ENCODE data around the gene TMEFF2. TPM values are rescaled to one million over a fixed set of nuclear protein-coding genes. Genes with fewer than 3 reads are reported as not detected.

TMEFF2 gene
- total and polyA plus RNA-seq, 2 experiments from 2014 or later = 1.7 to 2.2 TPM

GRCh38 chr2:192017844-192018243 lies 176.9 kb downstream of the TMEFF2 start (continued):
- no peak for TF ChIP-seq CREB1 (CRISPR knock-in tag; IDR thresholded peaks at IDR 0.05; ENCODE audit: low read depth)
- no peak for TF ChIP-seq REST (IDR thresholded peaks at IDR 0.05; ENCODE audit: unreplicated experiment)
- TF ChIP-seq EZH2 (IDR thresholded peaks at IDR 0.05; ENCODE audit: low read depth, unreplicated experiment) = no peak
- TF ChIP-seq POLR2AphosphoS5 (IDR thresholded peaks at IDR 0.05; ENCODE audit: low read depth) = no peak
- TF ChIP-seq CTCF (conservative IDR thresholded peaks at IDR 0.05; ENCODE audit: low read depth in 2 of 2) = no peak
- no peak for TF ChIP-seq JUNB (IDR thresholded peaks at IDR 0.05; ENCODE audit: unreplicated experiment)
- TF ChIP-seq EZH2phosphoT487 (IDR thresholded peaks at IDR 0.05; ENCODE audit: unreplicated experiment) = no peak
- no peak for TF ChIP-seq ETS1 (IDR thresholded peaks at IDR 0.05)
- TF ChIP-seq ZNF331 (CRISPR knock-in tag; IDR thresholded peaks at IDR 0.05; ENCODE audit: low read depth) = no peak

GRCh38 chr2:192016265-192016664 lies 178.5 kb downstream of the TMEFF2 start:
- Mint-ChIP-seq H3K27ac (no peak overlapping the region), H3K9me3 (no peaks in the 10 kb centered on the region), H3K4me3 (no peak overlapping the region), H3K4me1 (peaks cover 36% of the 10 kb centered on the region), H3K36me3 (ENCODE audit: low read depth) (no peaks in the 10 kb centered on the region), H3K27me3 (ENCODE audit: insufficient read depth, low read depth, poor library complexity) (no peaks in the 10 kb centered on the region)
- Histone ChIP-seq H3K4me2 (no peak overlapping the region), H3K36me3 (ENCODE audit: insufficient read depth) (no peaks in the 10 kb centered on the region), H3F3A (replicated peaks; ENCODE audit: low read depth) (no peaks in the 10 kb centered on the region), H3K4me3 (no peak overlapping the region), H3K9me2 (ENCODE audit: insufficient read depth) (no peaks in the 10 kb centered on the region), H3K27me3 (ENCODE audit: insufficient read depth) (no peaks in the 10 kb centered on the region), H3K27ac (ENCODE audit: low read depth) (no peak overlapping the region), H4K20me1 (replicated peaks; ENCODE audit: insufficient read depth) (no peaks in the 10 kb centered on the region), H3K79me2 (replicated peaks; ENCODE audit: insufficient read depth) (no peaks in the 10 kb centered on the region), H3K4me1 (ENCODE audit: insufficient read depth) (peaks cover 26% of the 10 kb centered on the region), H2AFZ (no peak overlapping the region)
- no peak for DNase-seq (ENCODE audit: low spot score)
- ATAC-seq = no peak
- TF ChIP-seq ZNF331 (CRISPR knock-in tag; IDR thresholded peaks at IDR 0.05; ENCODE audit: low read depth) (no peak), ZNF462 (CRISPR knock-in tag; IDR thresholded peaks at IDR 0.05) (no peak), POLR2AphosphoS5 (IDR thresholded peaks at IDR 0.05; ENCODE audit: low read depth) (no peak), ETS1 (IDR thresholded peaks at IDR 0.05) (no peak)
